Esophagus muscularis mucosa (tissue), 4 donors: ENCODE measurements around the gene RTTN. TPM values are rescaled to one million over a fixed set of nuclear protein-coding genes. Genes with fewer than 3 reads are reported as not detected.

Experiments
- DNase-seq: peaks from one replicate; pipeline ENCODE4 v3.0.0-alpha.2; 2017; ENCODE audit errors: extremely low spot score
- H3K27ac ChIP-seq, 4 donors: fragments of 200-600 bp; sonication (generic); replicated peaks in 1 of 4; 1 replicate in 3 of 4; 2 replicates in 1 of 4; pipeline ENCODE4 v1.5.1; 2016 to 2019; ENCODE audit warnings: mild to moderate bottlenecking in 1 of 4
- H3K27me3 ChIP-seq, 4 donors: fragments of 200-600 bp; sonication (generic); one replicate each; pipeline versions ENCODE4 v1.5.1 to v1.6.0; 2016 to 2019
- H3K36me3 ChIP-seq, 4 donors: fragments of 200-600 bp; sonication (generic); one replicate each; pipeline ENCODE4 v1.5.1; 2016 to 2019
- H3K4me1 ChIP-seq, 4 donors: fragments of 200-600 bp; sonication (generic); one replicate each; pipeline ENCODE4 v1.5.1; 2016 to 2019
- H3K4me3 ChIP-seq, 4 donors: fragments of 200-600 bp; sonication (generic); 1 replicate in 2 of 4; 2 replicates in 2 of 4; pipeline ENCODE4 v1.5.1; 2016 to 2019; ENCODE audit warnings: mild to moderate bottlenecking in 4 of 4, moderate library complexity in 1 of 4
- H3K9me3 ChIP-seq, 4 donors: fragments of 200-600 bp; sonication (generic); 1 replicate in 3 of 4; 2 replicates in 1 of 4; pipeline ENCODE4 v1.5.1; 2016 to 2019
- CTCF ChIP-seq, 3 experiments: fragments of 200-600 bp in 2 of 3; fragments of 450-650 bp in 1 of 3; sonication (generic) in 2 of 3; IDR thresholded peaks; one replicate each; pipeline ENCODE4 v1.5.1; 2017 to 2019; ENCODE audit warnings: antibody characterized with exemption in 3 of 3, mild to moderate bottlenecking in 2 of 3, moderate library complexity in 1 of 3
- EP300 ChIP-seq: sonication (generic); formaldehyde crosslinking; IDR thresholded peaks from one replicate; pipeline ENCODE4 v1.6.1; 2017; ENCODE audit warnings: antibody characterized with exemption
- POLR2A ChIP-seq: fragments of 450-650 bp; IDR thresholded peaks from one replicate; pipeline ENCODE4 v1.6.1; 2017; ENCODE audit warnings: antibody characterized with exemption, moderate library complexity, mild to moderate bottlenecking, low read depth
- POLR2AphosphoS5 ChIP-seq, 2 donors: sonication (generic); formaldehyde crosslinking; IDR thresholded peaks; one replicate each; pipeline ENCODE4 v1.6.1; 2017; ENCODE audit warnings: antibody characterized with exemption in 2 of 2
- WGBS: methylation state at CpG from one replicate; pipeline ENCODE4 v1.1.5; 2018; 5-methylcytosine and 5-hydroxymethylcytosine counted together
- intact Hi-C: fragments of 100-400 bp; cut with DNase I; formaldehyde crosslinking; loops from one replicate; pipeline ENCODE4 v1.15.1; 2023
- total RNA-seq, 4 donors: library from RNA; depleted of rRNA; stranded (reverse); fragments of >200 nt; gene quantifications; one replicate each; pipeline versions ENCODE4 v1.1.0 to v1.2.1, GENCODE V29; 2016

RTTN gene
- total RNA-seq, 4 donors from 2014 or later: 6.7 to 18.7 (median 7.3) TPM

DNA sequence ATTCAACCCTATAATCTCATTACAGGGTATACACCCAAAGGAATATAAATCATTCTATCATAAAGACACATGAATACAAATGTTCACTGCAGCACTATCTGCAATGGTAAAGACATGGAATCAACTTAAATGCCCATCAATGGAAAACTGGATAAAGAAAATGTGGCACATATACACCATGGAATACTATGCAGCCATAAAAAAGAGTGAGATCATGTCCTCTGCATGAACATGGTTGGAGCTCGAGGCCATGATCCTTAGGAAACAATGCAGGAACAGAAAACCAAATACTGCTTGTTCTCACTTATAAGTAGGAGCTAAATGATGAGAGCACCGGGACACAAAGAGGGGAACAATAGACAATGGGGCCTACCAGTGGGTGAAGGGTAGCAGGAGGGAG lies 169.3 kb downstream of the RTTN start:
- 97% methylated on average over 2 of the region's 2 CpGs for WGBS
- DNase-seq: no peak
- H3K4me1 ChIP-seq: no peaks in the 10 kb centered on the region
- H3K4me3 ChIP-seq: no peak overlapping the region
- no peak for TF ChIP-seq POLR2A
- no peak for TF ChIP-seq POLR2AphosphoS5 (IDR thresholded peaks at IDR 0.05)
- TF ChIP-seq EP300: no peak
- TF ChIP-seq CTCF (IDR thresholded peaks at IDR 0.05): no peak
- intact Hi-C loops: no loop called here
- peaks cover 5 to 18% (median 10%) of the 10 kb centered on the region in 4 donors for H3K36me3 ChIP-seq
- no peaks in the 10 kb centered on the region for H3K27me3 ChIP-seq
- H3K27ac ChIP-seq: no peak overlapping the region
- no peaks in the 10 kb centered on the region for H3K9me3 ChIP-seq

DNA sequence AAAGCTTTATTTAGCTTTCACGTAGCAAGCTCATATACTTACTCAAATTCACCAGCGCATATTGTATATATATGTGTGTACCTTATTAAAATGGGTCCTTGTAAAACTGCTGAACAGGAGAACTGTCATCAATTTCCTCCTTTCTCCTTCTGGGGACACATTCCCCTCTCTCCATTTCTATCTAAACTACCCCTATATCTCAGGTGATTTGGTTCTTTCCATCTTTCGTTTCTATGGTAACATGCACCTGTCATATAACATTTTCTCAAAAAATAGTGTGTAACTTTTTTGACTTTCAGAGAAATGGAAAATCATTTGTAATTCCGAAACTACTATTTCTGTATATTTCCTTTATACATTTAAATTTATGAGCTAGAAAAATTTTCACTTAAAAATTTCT lies 174.3 kb downstream of the RTTN start:
- H3K27me3 ChIP-seq: no peaks in the 10 kb centered on the region
- TF ChIP-seq POLR2A: no peak
- no peak for TF ChIP-seq EP300
- no peak for TF ChIP-seq POLR2AphosphoS5 (IDR thresholded peaks at IDR 0.05)
- no peak for TF ChIP-seq CTCF (IDR thresholded peaks at IDR 0.05)
- H3K4me1 ChIP-seq: no peaks in the 10 kb centered on the region
- no peak for DNase-seq
- H3K9me3 ChIP-seq: no peaks in the 10 kb centered on the region
- peaks cover 0 to 20% (median 10%) of the 10 kb centered on the region in 4 donors for H3K36me3 ChIP-seq
- H3K27ac ChIP-seq: no peak overlapping the region
- H3K4me3 ChIP-seq: no peak overlapping the region
- 96% methylated on average over 4 of the region's 4 CpGs for WGBS
- intact Hi-C loops: no loop called here

DNA sequence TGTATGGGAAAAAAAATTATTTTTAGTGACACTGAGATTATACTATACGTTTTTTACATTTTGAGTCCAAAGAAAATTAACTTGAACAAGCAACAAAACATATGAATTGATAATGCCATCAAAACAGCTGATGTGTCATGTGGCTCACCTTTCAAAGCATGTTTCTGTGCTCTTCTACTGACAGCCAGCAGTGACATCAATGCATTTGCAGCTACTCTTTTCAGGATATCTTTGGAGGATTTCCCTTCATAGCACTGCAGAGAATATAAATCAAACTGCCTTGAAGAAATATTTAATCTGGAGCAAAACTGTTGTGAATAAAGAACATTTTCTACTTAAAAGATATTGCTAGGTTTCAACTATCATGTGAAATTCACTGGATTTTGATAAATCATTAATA lies 174.8 kb downstream of the RTTN start:
- 79% methylated on average over 1 of the region's 1 CpG for WGBS
- TF ChIP-seq EP300 (no peak), POLR2AphosphoS5 (IDR thresholded peaks at IDR 0.05) (no peak), POLR2A (no peak), CTCF (IDR thresholded peaks at IDR 0.05) (no peak)
- H3K9me3 ChIP-seq: no peaks in the 10 kb centered on the region
- intact Hi-C loops: no loop called here
- peaks cover 0 to 21% (median 11%) of the 10 kb centered on the region in 4 donors for H3K36me3 ChIP-seq
- no peaks in the 10 kb centered on the region for H3K27me3 ChIP-seq
- H3K4me1 ChIP-seq: no peaks in the 10 kb centered on the region
- no peak overlapping the region for H3K4me3 ChIP-seq
- no peak overlapping the region for H3K27ac ChIP-seq
- no peak for DNase-seq

- Histone ChIP-seq H3K4me1 (no peaks in the 10 kb centered on the region), H3K9me3 (no peaks in the 10 kb centered on the region), H3K27ac (no peak overlapping the region), H3K27me3 (no peaks in the 10 kb centered on the region), H3K36me3 (peaks cover 0 to 33% (median 16%) of the 10 kb centered on the region in 4 donors), H3K4me3 (no peak overlapping the region)
- DNase-seq: no peak
- WGBS: 98% methylated on average over 1 of the region's 1 CpG
- intact Hi-C loops: no loop called here
- TF ChIP-seq EP300: no peak
- TF ChIP-seq POLR2A: no peak
- TF ChIP-seq POLR2AphosphoS5 (IDR thresholded peaks at IDR 0.05): no peak
- TF ChIP-seq CTCF (IDR thresholded peaks at IDR 0.05): no peak
These were observed 176.3 kb downstream of the RTTN start for GRCh38 chr18:70029163-70029562.

DNA sequence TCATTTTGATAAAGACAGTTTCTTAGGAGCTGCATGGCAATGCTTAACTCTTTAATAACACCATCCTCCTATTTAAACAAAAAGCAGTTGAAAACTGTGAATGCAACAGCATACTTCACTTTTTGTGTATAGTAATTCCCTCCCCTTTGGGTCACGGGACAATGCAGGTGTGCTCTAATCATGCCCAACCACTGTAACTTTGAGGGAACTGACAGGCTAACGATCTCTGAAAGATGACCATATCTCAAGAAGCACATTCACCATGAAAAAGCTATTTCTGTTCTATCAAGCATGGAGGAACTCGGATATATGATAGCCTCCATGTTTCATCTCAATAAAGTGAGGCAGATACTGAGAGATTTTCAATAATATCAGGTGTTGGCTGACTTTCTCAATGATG lies 176.8 kb downstream of the RTTN start:
- H3K27ac ChIP-seq: no peak overlapping the region

More for the DNA sequence above, 176.8 kb downstream of the RTTN start:
- H3K27me3 ChIP-seq: no peaks in the 10 kb centered on the region
- TF ChIP-seq POLR2AphosphoS5 (IDR thresholded peaks at IDR 0.05) (no peak), EP300 (no peak), POLR2A (no peak), CTCF (IDR thresholded peaks at IDR 0.05) (no peak)
- H3K4me3 ChIP-seq: no peak overlapping the region
- H3K9me3 ChIP-seq: no peaks in the 10 kb centered on the region
- H3K4me1 ChIP-seq: no peaks in the 10 kb centered on the region
- DNase-seq: no peak
- 95% methylated on average over 3 of the region's 3 CpGs for WGBS
- intact Hi-C loops: no loop called here
- peaks cover 0 to 37% (median 20%) of the 10 kb centered on the region in 4 donors for H3K36me3 ChIP-seq
